GM23338 (cell line): ENCODE measurements around the gene TANGO6.

Experiments
- CREB1 ChIP-seq: fragments of 250-450 bp; sonication (Bioruptor Pico); IDR thresholded peaks from 2 replicates; pipeline ENCODE4 v1.5.0; 2020; ENCODE audit warnings: low read depth, mild to moderate bottlenecking, moderate library complexity
- CTCF ChIP-seq, 2 experiments: fragments of 200-600 bp in 1 of 2; sonication (generic) in 1 of 2; conservative IDR thresholded peaks; 2 replicates each; pipeline versions ENCODE4 v1.5.1 to v1.6.1; 2016 to 2017; ENCODE audit warnings: antibody characterized with exemption in 2 of 2, low read depth in 2 of 2, mild to moderate bottlenecking in 2 of 2, moderate library complexity in 1 of 2
- EZH2 ChIP-seq: fragments of 200-600 bp; sonication (generic); IDR thresholded peaks from one replicate; pipeline ENCODE4 v1.8.0; 2017; ENCODE audit warnings: antibody characterized with exemption, mild to moderate bottlenecking, low read depth; ENCODE audit not compliant: unreplicated experiment
- EZH2phosphoT487 ChIP-seq: fragments of 200-600 bp; sonication (generic); IDR thresholded peaks from one replicate; pipeline ENCODE4 v1.8.1; 2018; ENCODE audit warnings: antibody characterized with exemption; ENCODE audit not compliant: unreplicated experiment
- JUNB ChIP-seq: IDR thresholded peaks from one replicate; pipeline ENCODE4 v1.6.1; 2016; ENCODE audit warnings: antibody characterized with exemption; ENCODE audit not compliant: unreplicated experiment
- NANOG ChIP-seq: IDR thresholded peaks from 2 replicates; pipeline ENCODE4 v1.6.1; 2016; ENCODE audit warnings: antibody characterized with exemption, borderline replicate concordance
- POLR2AphosphoS5 ChIP-seq: IDR thresholded peaks from 2 replicates; pipeline ENCODE4 v1.6.1; 2016; ENCODE audit warnings: antibody characterized with exemption, low read depth
- STAT1 ChIP-seq: IDR thresholded peaks from one replicate; pipeline ENCODE4 v1.6.1; 2016; ENCODE audit warnings: antibody characterized with exemption; ENCODE audit not compliant: unreplicated experiment
- ZNF114 ChIP-seq: fragments of 250-450 bp; sonication (Bioruptor Pico); IDR thresholded peaks from 2 replicates; pipeline ENCODE4 v1.5.0; 2020; ENCODE audit warnings: mild to moderate bottlenecking, moderate library complexity
- ZNF331 ChIP-seq: fragments of 250-450 bp; sonication (Bioruptor Pico); IDR thresholded peaks from 2 replicates; pipeline ENCODE4 v1.5.0; 2020; ENCODE audit warnings: low read depth, mild to moderate bottlenecking, moderate library complexity
- TF ChIP-seq, protein P1 (sequence below): IDR thresholded peaks from one replicate; pipeline ENCODE4 v1.6.1; 2018; ENCODE audit warnings: antibody characterized with exemption; ENCODE audit not compliant: unreplicated experiment

- no peak for TF ChIP-seq EZH2
- TF ChIP-seq CTCF (conservative IDR thresholded peaks at IDR 0.05; ENCODE audit: low read depth in 2 of 2), result no peak
- TF ChIP-seq POLR2AphosphoS5, result no peak
- TF ChIP-seq NANOG, result no peak
- TF ChIP-seq EZH2phosphoT487, result no peak
- no peak for TF ChIP-seq STAT1
- TF ChIP-seq JUNB, result no peak
- TF ChIP-seq, protein P1, sequence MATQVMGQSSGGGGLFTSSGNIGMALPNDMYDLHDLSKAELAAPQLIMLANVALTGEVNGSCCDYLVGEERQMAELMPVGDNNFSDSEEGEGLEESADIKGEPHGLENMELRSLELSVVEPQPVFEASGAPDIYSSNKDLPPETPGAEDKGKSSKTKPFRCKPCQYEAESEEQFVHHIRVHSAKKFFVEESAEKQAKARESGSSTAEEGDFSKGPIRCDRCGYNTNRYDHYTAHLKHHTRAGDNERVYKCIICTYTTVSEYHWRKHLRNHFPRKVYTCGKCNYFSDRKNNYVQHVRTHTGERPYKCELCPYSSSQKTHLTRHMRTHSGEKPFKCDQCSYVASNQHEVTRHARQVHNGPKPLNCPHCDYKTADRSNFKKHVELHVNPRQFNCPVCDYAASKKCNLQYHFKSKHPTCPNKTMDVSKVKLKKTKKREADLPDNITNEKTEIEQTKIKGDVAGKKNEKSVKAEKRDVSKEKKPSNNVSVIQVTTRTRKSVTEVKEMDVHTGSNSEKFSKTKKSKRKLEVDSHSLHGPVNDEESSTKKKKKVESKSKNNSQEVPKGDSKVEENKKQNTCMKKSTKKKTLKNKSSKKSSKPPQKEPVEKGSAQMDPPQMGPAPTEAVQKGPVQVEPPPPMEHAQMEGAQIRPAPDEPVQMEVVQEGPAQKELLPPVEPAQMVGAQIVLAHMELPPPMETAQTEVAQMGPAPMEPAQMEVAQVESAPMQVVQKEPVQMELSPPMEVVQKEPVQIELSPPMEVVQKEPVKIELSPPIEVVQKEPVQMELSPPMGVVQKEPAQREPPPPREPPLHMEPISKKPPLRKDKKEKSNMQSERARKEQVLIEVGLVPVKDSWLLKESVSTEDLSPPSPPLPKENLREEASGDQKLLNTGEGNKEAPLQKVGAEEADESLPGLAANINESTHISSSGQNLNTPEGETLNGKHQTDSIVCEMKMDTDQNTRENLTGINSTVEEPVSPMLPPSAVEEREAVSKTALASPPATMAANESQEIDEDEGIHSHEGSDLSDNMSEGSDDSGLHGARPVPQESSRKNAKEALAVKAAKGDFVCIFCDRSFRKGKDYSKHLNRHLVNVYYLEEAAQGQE, result no peak
- no peak for TF ChIP-seq ZNF331
- TF ChIP-seq CREB1, result no peak
- TF ChIP-seq ZNF114 (CRISPR knock-in tag), result no peak
These were observed 273.6 kb downstream of the TANGO6 start for GRCh38 chr16:69116906-69117305.
